GM19043 (cell line): ENCODE results near the gene POLE2.
A peak's percentile ranks its signal among the peaks of the same experiment; 100 is the strongest.
"Not testable (repeated sequence)": the region's sequence is repeated elsewhere in the genome, so short reads cannot be mapped to it uniquely, and the experiment has no call there.

Experiments
- ATAC-seq: cut with Tn5 transposase; IDR thresholded peaks from one replicate; pipeline ENCODE4 v1.9.1; 2021; ENCODE audit warnings: low read depth; ENCODE audit not compliant: unreplicated experiment

The POLE2 gene

GRCh38 chr14:49620182-49621113, 67.6 kb downstream of the POLE2 start, which contains the start of the genes MGAT2 and RPL36AL:
Gene MGAT2 (plus strand): TSS chr14:49620799. CDS start chr14:49621269, 470 bp downstream.
Gene RPL36AL (minus strand): TSS chr14:49620626. CDS start chr14:49619104, 1,522 bp downstream.
- ATAC-seq, result peak; percentile 89

- no peak for ATAC-seq
These were observed 68.3 kb downstream of the POLE2 start for GRCh38 chr14:49619730-49620129.

- not testable (repeated sequence) for ATAC-seq
These were observed 68.7 kb downstream of the POLE2 start for GRCh38 chr14:49619273-49619672.

- no peak for ATAC-seq
These were observed 70.0 kb downstream of the POLE2 start for GRCh38 chr14:49617852-49618519.

DNA sequence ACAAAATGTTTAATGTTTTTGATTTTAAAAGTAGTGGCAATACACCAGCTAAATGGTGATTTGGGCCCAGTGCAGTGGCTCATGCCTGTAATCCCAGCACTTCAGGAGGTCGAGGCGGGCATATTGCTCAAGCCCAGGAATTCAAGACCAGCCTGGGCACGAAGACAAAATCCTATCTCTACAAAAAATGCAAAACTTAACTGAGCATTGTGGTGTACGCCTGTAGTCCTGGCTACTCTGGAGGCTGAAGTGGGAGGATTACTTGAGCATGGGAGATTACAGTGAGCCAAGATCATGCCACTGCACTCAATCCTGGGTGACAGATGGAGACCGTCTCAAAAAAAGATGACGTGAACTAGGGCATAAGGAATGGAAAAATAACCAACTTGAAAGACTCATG, 72.2 kb downstream of the POLE2 start:
- no peak for ATAC-seq

DNA sequence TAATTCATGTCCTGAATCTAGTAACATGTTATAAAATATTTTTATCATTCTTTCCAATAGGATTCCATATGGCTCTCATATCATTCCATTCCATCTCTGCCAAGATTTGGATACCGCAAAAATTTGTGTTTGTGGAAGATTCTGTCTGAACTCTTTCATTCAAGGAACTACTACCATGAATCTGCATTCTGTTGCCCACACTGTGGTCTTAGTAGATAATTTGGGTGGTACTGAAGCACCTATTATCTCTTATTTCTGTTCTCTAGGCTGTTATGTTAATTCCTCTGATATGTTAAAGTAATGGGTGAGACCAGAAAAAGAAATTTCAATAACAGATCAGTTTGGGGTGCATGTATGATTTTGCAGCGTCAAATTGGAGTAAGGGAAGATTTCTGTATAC, 73.8 kb downstream of the POLE2 start:
- no peak for ATAC-seq

- ATAC-seq, result no peak
These were observed 75.3 kb downstream of the POLE2 start for GRCh38 chr14:49612671-49613070.

DNA sequence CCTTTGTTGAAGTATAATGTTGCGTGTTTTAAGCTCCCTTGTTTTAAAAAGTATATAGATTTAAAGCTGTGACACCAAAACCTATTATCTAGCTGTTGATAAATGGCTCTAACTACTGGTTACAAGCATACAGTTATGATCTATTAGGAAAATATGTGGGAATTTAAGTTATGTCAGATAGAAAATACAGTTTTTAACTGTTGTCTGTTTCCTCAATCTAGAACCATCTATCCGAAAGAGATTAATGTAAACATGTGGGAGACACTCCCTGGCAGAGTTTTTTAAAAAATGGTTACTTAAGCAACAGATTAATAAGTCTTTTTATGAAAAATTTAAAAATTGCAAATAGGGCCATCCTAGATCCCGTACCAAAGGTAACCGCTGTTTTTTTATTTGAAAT, 75.8 kb downstream of the POLE2 start:
- no peak for ATAC-seq

GRCh38 chr14:49607583-49607982, 80.4 kb downstream of the POLE2 start:
- no peak for ATAC-seq

GRCh38 chr14:49598485-49599300, 89.3 kb downstream of the POLE2 start, which contains the start of gene LRR1:
Gene LRR1 (plus strand): TSS chr14:49598940. CDS start chr14:49599021, 81 bp downstream.
- peak; percentile 47 for ATAC-seq

DNA sequence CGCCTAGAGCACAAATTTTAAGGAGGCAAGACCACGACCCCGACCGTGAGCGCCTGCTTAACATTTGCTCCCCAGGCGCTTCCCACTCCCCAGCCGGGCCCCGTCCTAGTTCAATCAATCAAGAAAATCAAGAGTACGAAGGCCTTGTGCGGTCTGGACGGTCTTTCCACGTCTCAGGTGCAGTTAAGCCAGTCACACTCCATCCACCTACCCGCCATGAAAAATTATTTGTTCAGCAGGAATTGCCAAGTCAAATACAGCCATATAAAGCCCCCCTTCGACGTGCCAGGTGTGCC, 89.9 kb downstream of the POLE2 start:
- no peak for ATAC-seq

DNA sequence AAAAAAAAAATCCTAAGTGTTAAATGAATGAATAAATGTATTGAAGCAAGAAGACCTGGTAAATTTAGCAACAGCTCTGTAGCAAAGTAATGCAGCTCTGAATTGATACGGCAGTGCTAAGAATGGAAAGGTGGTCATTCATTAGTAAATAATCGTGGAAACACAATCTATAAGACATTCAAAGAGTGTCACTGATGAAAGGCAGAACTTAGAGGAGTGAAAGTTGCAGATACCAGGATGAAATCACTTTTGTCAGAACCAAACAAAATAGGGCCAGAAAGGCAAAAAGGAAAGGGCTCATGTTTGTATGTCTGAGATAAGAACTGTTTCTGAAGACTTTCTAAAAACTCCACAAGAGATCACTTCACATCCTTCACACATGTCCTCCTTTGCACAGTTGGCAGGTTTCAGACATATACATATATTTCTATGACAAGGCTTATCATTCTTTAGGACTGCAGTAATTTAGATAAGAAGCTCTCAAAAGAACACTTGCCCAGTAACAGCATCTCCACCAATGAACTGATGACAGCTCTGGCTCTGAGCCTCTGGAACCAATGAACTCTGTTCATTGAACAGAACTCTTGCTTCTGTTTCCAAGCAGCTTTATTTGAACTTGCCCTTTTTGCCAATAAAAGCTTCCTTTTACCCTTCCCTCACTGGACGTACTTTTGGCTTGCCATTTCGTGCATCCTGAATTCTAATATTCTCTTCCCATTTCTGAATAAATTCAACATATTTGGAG, 93.5 kb downstream of the POLE2 start:
- ATAC-seq, result no peak
